GM19324 (cell line): Measurements from ENCODE around the gene LDLRAD4.

Source experiments
- ATAC-seq: cut with Tn5 transposase; IDR thresholded peaks from one replicate; pipeline ENCODE4 v1.9.1; 2021; ENCODE audit warnings: mild to moderate bottlenecking, moderate library complexity; ENCODE audit not compliant: unreplicated experiment, low FRiP score

The LDLRAD4 gene

DNA sequence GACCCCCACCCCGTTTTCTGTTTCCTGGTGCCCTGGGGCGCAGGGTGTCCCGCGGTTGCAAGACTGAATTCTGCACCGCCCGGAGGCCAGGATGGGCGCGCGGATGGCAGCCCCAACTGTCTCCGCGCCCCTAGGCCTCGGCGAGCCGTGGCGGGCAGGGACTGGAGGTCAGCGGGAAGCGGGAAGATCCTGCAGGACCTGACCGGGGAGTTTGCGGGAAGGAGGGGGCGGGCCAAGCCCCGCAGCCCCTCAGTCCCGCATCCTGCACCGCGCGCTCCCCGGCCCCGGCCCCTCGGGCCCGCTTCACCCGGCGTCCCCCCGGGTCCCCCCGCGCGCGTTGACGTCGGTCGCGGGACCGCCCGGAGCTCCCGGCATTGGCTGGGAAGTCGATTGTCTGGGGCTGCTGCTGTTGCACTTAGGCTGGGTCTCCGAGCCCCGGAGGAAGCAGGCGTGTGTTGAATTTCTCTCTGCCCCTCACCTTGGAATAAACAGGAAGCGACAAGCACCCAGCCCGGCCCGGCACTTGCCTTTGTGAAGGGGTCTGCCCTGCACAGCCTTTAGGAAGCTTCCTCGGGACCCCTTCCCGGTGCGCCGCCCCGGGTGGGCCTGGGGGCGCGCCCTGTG is at the start of gene LDLRAD4:
Gene LDLRAD4, plus strand, starts transcription at position 393 of the 624 bp plus-strand sequence.
- no peak for ATAC-seq

- no peak for ATAC-seq
Measured at GRCh38 chr18:13173578-13174145, 44.9 kb upstream of the LDLRAD4 start.

DNA sequence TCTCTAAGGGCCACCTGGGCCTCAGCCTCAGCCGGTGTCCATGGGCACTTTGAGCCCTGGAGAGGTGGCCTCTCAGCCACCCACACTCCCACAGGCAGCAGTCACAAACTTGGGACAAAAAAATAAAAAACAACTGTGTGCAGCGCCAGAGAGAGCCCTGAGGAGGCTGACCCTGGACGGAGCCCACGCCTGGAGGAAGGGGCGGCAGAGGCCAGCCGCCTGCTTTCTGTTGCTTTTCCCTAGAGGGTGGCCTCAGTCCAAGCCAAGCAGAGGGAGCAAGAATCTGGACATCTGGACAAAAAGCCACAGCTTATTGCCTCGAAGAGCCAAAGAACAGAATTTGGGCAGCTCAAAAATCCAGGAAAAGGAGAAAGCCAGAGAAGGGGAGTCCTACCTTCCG is 43.3 kb upstream of the LDLRAD4 start:
- ATAC-seq: no peak

GRCh38 chr18:13175754-13176210 is 42.8 kb upstream of the LDLRAD4 start:
- no peak for ATAC-seq

GRCh38 chr18:13176847-13177246 is 41.7 kb upstream of the LDLRAD4 start:
- ATAC-seq: no peak

DNA sequence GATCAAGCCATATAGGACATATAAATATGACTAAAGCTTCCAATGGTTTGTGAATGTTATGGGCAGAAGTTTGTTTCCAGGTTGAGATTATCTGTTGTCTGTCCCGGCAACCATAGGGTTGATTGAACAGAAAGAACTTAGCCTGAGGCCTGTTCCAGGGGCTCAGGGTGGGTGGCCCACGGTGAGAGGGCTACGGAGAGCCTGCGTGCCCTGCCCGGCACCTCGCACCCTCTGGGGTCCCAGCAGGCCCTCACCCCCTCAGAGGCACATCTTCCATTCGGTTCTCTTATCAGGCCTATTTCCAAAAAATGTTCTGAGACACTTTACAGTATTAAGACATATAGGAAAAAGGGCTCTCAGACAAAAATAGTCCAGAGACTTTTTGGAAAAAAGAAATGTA is 40.4 kb upstream of the LDLRAD4 start:
- no peak for ATAC-seq

- ATAC-seq: no peak
Measured at GRCh38 chr18:13178976-13179375, 39.6 kb upstream of the LDLRAD4 start.

- no peak for ATAC-seq
Measured at GRCh38 chr18:13179566-13180113, 38.9 kb upstream of the LDLRAD4 start.

DNA sequence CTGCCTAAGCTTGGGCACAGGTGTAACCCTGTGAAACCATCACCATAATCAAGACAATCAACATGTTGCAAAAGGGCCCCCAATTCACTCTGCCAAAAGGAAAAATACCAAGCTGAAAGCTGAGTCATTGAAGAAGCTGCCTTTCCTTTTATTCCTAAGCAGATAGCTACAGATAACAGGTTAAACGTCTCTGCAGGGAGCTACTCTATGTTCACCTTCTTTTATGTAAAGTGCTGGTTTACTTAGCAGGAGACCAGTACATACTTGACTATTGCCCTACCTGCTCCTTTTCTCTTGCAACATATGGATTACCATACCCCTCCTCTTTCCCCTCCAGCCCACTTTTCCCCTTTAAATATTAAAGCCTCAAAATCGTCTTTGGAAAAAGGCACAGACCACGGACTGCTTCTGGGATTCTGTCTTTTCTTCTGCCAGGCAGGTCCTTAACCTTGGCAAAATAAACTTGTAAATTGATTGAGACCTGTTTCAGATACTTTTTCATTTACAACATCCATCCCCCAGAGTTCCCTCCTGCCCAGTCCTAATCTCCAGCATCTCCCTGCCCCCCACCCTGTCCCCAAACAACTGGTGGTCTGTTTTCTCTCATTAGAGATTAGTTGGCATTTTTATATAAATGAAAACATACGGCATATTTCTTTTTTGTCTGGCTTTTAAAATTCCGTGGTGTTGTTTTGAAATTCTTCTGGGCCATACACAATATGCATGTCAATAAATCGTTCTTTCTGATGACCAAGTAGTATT is 37.8 kb upstream of the LDLRAD4 start:
- no peak for ATAC-seq

DNA sequence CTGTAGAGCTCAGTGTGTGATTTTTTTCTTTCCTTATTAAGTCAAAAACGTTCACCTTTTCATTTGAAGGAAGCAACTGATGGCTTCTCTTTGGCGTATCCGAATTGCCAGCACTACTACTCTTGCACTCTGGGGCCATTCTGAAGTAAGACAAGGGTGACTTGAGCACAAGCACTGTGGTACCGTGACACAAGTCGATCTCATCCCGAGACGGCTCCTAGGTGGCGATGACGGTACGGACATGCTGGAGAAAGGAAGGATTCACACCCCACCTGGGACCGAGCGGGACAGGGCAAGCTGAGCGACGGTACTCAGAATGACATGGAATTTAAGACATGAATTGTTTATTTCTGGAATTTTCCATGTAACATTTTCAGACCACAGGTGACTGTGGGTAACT is 36.8 kb upstream of the LDLRAD4 start:
- ATAC-seq: no peak

DNA sequence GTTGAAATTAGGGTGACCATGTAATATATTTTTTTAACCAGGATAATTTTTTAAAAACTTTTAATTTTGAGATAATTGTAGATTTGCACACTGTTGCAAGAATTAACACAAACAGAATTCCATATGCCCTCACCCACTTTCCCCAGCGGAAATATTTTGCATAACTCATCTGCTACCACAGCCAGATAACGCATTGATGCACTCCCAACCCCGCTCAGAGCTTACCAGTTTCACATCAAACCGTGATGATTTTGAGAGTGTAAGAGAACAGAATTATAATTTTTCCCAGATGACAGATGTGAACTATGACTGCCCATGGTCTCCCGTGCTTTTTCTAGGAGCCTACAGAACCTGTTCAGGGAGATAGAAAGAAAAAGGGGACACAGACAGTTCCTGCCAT is 35.2 kb upstream of the LDLRAD4 start:
- ATAC-seq: no peak

- ATAC-seq: no peak
Measured at GRCh38 chr18:13183790-13184189, 34.8 kb upstream of the LDLRAD4 start.

GRCh38 chr18:13184396-13184795 is 34.2 kb upstream of the LDLRAD4 start:
- ATAC-seq: no peak

DNA sequence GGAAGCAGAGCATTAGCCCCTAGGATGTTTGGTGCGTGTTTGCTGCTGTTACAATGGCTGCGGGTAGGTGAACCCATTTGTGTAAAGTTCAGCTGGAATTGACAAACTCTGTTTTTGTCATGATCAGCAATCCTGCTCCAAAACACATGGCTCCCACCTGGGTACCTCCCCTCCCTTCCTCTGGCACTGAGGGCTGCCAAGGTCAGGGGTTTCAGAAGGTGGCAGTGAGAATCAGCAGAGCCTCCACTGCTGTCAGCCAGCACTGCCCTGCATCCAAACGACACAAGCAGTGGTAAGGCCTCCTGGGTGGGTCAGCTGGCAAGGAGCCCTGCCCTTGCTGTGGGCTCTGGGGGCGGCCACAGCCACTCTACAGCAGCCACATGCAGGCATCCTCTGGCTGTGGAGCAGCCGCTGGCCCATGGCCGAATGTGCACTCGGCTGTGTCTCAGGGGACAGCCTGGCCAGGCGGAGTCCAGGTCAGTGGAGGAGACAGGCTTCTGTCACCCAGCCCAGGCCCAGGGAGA is 32.8 kb upstream of the LDLRAD4 start:
- ATAC-seq: no peak

GRCh38 chr18:13186687-13187086 is 31.9 kb upstream of the LDLRAD4 start:
- ATAC-seq: no peak

- no peak for ATAC-seq
Measured at GRCh38 chr18:13187498-13187897, 31.1 kb upstream of the LDLRAD4 start.

DNA sequence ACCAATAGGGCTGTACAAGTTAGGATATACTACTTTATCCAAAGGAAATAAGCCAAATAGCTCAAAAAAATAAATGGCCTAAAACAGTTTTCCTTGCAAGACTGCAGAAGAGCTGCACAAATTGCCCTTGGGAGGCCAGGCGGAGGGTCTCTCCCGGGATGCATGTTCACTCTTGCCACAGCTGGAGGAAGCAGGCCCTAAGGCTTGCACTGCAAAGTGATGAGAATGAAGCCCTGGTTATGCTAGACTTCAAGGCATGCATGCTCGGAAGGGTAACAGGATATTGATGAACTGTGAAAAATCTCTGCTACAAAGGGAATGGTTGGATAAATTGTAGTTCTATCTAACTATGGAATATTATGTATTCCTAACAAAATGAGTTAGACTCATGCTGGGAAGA is 27.5 kb upstream of the LDLRAD4 start:
- no peak for ATAC-seq

- no peak for ATAC-seq
Measured at GRCh38 chr18:13191779-13192178, 26.8 kb upstream of the LDLRAD4 start.

DNA sequence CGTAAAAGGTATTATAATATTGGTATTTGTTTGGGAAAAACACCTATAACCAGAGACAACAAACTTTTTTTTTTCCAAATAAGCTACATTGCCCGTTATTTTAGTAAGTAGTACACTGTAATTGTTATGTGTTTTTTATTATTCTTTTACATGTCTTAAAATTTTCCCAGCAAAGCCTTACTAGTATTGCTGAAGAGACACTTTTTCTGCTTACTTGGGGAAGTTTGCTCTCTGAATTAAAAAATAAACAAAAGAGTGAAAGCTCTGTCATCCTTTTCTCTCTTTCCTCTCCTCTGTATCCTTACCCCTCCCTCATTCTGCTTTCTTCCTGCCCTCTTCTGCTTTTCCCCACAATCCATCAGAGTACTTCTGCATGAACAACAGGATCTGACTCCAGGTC is 25.6 kb upstream of the LDLRAD4 start:
- ATAC-seq: no peak

DNA sequence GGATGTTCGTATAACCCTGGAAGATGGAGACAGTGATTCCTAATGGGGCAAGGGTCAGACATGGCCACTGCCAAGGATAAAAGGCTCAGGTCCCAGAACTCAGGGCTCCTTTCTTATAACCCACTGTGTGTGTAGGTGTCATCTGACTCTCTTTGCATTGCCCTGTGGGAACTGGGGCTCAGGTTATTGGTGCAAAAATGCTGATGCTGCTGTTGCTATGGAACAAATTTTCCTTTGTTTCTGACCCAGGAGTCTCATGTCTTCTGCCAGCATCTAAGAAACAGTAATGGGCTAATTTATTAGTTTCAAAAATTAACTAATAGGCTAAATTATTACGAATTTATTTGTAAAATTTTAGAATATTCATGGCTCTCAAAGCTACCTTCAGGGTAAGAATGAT is 24.3 kb upstream of the LDLRAD4 start:
- no peak for ATAC-seq

DNA sequence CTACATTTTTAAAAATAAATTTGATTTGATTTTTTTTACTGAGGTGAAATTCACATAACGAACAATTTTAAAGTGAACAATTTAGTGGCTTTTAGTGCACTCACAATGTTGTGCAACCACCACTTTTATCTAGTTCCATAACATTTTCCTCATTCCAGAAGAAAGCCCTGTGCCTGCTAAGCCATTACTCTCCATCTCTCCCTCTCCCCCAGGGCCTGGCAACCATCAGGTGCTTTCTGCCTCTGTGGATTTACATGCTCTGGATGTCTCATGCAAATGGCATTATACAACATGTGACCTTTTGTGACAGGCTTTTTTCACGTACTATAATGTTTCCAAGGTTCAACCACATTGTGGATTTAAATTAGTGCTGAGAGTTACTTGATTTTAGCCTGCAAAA is 19.9 kb upstream of the LDLRAD4 start:
- ATAC-seq: no peak
